H9 (cell line): ENCODE results near the gene IL36G. TPM values are rescaled to one million over a fixed set of nuclear protein-coding genes. Genes with fewer than 3 reads are reported as not detected.

Source experiments
- DNase-seq: peaks from one replicate; pipeline ENCODE4 v3.0.0-alpha.2; 2017
- H2AFZ ChIP-seq: one replicate; pipeline ENCODE4 v1.6.1; 2013; ENCODE audit warnings: mild to moderate bottlenecking, low read length, control low read depth, moderate library complexity
- H2AK5ac ChIP-seq: 2 replicates; pipeline ENCODE4 v1.6.1; 2013; ENCODE audit warnings: low read length, control low read depth, mixed read lengths; ENCODE audit not compliant: insufficient read length
- H2BK120ac ChIP-seq: one replicate; pipeline ENCODE4 v1.6.1; 2013; ENCODE audit warnings: low read depth, mild to moderate bottlenecking, low read length, control low read depth, inconsistent platforms; ENCODE audit not compliant: poor library complexity, severe bottlenecking
- H2BK12ac ChIP-seq: 2 replicates; pipeline ENCODE4 v1.6.1; 2013; ENCODE audit warnings: low read length, control low read depth, mixed read lengths, low read depth; ENCODE audit not compliant: insufficient read length
- H2BK15ac ChIP-seq: 2 replicates; pipeline ENCODE4 v1.6.1; 2013; ENCODE audit warnings: low read depth, low read length, control low read depth
- H2BK20ac ChIP-seq: one replicate; pipeline ENCODE4 v1.6.1; 2013; ENCODE audit warnings: low read depth, mild to moderate bottlenecking, low read length, control low read depth, inconsistent platforms; ENCODE audit not compliant: poor library complexity, severe bottlenecking
- H2BK5ac ChIP-seq: 2 replicates; pipeline ENCODE4 v1.6.1; 2013; ENCODE audit warnings: low read length, control low read depth, mixed read lengths; ENCODE audit not compliant: insufficient read length
- H3K14ac ChIP-seq: 2 replicates; pipeline ENCODE4 v1.6.1; 2013; ENCODE audit warnings: low read length, control low read depth; ENCODE audit not compliant: insufficient read depth
- H3K18ac ChIP-seq: 2 replicates; pipeline ENCODE4 v1.6.1; 2013; ENCODE audit warnings: low read depth, mild to moderate bottlenecking, mixed read lengths, low read length, control low read depth; ENCODE audit not compliant: insufficient read length
- H3K23ac ChIP-seq: 2 replicates; pipeline ENCODE4 v1.6.1; 2013; ENCODE audit warnings: low read length, control low read depth, mixed read lengths, low read depth; ENCODE audit not compliant: insufficient read length
- H3K23me2 ChIP-seq: 2 replicates; pipeline ENCODE4 v1.6.1; 2013; ENCODE audit warnings: low read depth, mild to moderate bottlenecking, mixed read lengths, low read length, control low read depth; ENCODE audit not compliant: insufficient read length, poor library complexity, severe bottlenecking
- H3K27ac ChIP-seq: 2 replicates; pipeline ENCODE4 v1.5.1; 2013; ENCODE audit warnings: low read length, control low read depth, mixed read lengths, low read depth; ENCODE audit not compliant: insufficient read length
- H3K27me3 ChIP-seq: 2 replicates; pipeline ENCODE4 v1.6.1; 2013; ENCODE audit warnings: low read length, control low read depth, inconsistent platforms; ENCODE audit not compliant: insufficient read depth
- H3K4ac ChIP-seq: 2 replicates; pipeline ENCODE4 v1.6.1; 2013; ENCODE audit warnings: low read depth, mild to moderate bottlenecking, control low read depth, inconsistent platforms, low read length, moderate library complexity
- H3K4me1 ChIP-seq: 2 replicates; pipeline ENCODE4 v1.6.1; 2013; ENCODE audit warnings: low read length, control low read depth, inconsistent platforms; ENCODE audit not compliant: insufficient read depth
- H3K4me2 ChIP-seq: 2 replicates; pipeline ENCODE4 v1.6.1; 2013; ENCODE audit warnings: low read length, control low read depth, mixed read lengths; ENCODE audit not compliant: insufficient read length, insufficient read depth
- H3K56ac ChIP-seq: 2 replicates; pipeline ENCODE4 v1.6.1; 2013; ENCODE audit warnings: low read depth, mild to moderate bottlenecking, mixed read lengths, low read length, control low read depth; ENCODE audit not compliant: insufficient read length
- H3K79me1 ChIP-seq: 2 replicates; pipeline ENCODE4 v1.6.1; 2013; ENCODE audit warnings: low read depth, mild to moderate bottlenecking, moderate library complexity, low read length, control low read depth, inconsistent platforms; ENCODE audit not compliant: insufficient read depth, poor library complexity, severe bottlenecking
- H3K79me2 ChIP-seq: 2 replicates; pipeline ENCODE4 v1.6.1; 2013; ENCODE audit warnings: low read length, control low read depth, inconsistent platforms; ENCODE audit not compliant: insufficient read depth
- H3K9ac ChIP-seq: 2 replicates; pipeline ENCODE4 v1.6.1; 2013; ENCODE audit warnings: low read length, control low read depth, mixed read lengths; ENCODE audit not compliant: insufficient read length; ENCODE audit errors: extremely low read depth
- H3K9me3 ChIP-seq: one replicate; pipeline ENCODE4 v1.6.1; 2013; ENCODE audit warnings: low read depth, low read length, inconsistent platforms; ENCODE audit not compliant: control insufficient read depth
- H3T11ph ChIP-seq: one replicate; pipeline ENCODE4 v1.6.1; 2013; ENCODE audit warnings: mild to moderate bottlenecking, low read length, control low read depth, inconsistent platforms
- H4K20me1 ChIP-seq: one replicate; pipeline ENCODE4 v1.6.1; 2013; ENCODE audit not compliant: control insufficient read depth, insufficient read length, insufficient read depth
- H4K5ac ChIP-seq: 2 replicates; pipeline ENCODE4 v1.6.1; 2013; ENCODE audit warnings: low read depth, mild to moderate bottlenecking, mixed read lengths, low read length, control low read depth; ENCODE audit not compliant: insufficient read length
- H4K8ac ChIP-seq: replicated peaks from 2 replicates; pipeline ENCODE4 v1.6.1; 2013; ENCODE audit warnings: low read length, control low read depth, mixed read lengths, low read depth; ENCODE audit not compliant: insufficient read length
- H4K91ac ChIP-seq: 2 replicates; pipeline ENCODE4 v1.6.1; 2013; ENCODE audit warnings: low read depth, mild to moderate bottlenecking, moderate library complexity, mixed read lengths, low read length, control low read depth; ENCODE audit not compliant: insufficient read length
- H3K27ac Mint-ChIP-seq, 3 experiments: 2 replicates in 2 of 3; 3 replicates in 1 of 3; pipeline ENCODE4 v1.8.0; 2020 to 2021; ENCODE audit warnings: mixed read lengths in 3 of 3, mild to moderate bottlenecking in 1 of 3, moderate library complexity in 1 of 3
- H3K27me3 Mint-ChIP-seq: 2 replicates; pipeline ENCODE4 v1.8.0; 2021; ENCODE audit warnings: low read depth, mild to moderate bottlenecking, moderate library complexity, mixed read lengths
- H3K36me3 Mint-ChIP-seq, 3 experiments: 2 replicates in 2 of 3; 3 replicates in 1 of 3; pipeline ENCODE4 v1.8.0; 2020 to 2021; ENCODE audit warnings: low read depth in 3 of 3, mixed read lengths in 3 of 3; ENCODE audit not compliant: insufficient read depth in 1 of 3
- H3K4me1 Mint-ChIP-seq, 2 experiments: 2 replicates each; pipeline ENCODE4 v1.8.0; 2020; ENCODE audit warnings: mixed read lengths in 2 of 2
- H3K4me3 Mint-ChIP-seq, 2 experiments: 2 replicates in 1 of 2; 3 replicates in 1 of 2; pipeline ENCODE4 v1.8.0; 2020 to 2021; ENCODE audit warnings: mild to moderate bottlenecking in 2 of 2, mixed read lengths in 2 of 2, moderate library complexity in 1 of 2
- H3K9me3 Mint-ChIP-seq, 2 experiments: 2 replicates in 1 of 2; 3 replicates in 1 of 2; pipeline ENCODE4 v1.8.0; 2020; ENCODE audit warnings: mild to moderate bottlenecking in 2 of 2, mixed read lengths in 2 of 2, moderate library complexity in 1 of 2
- CTCF ChIP-seq: fragments of 200-600 bp; sonication (generic); conservative IDR thresholded peaks from 3 replicates; pipeline ENCODE4 v1.8.0; 2021; ENCODE audit warnings: antibody characterized with exemption, mild to moderate bottlenecking
- WGBS: extraction: QIAGEN DNeasy Blood & Tissue Kit; methylation state at CpG from one replicate; pipeline ENCODE4 v1.1.7; 2013; ENCODE audit warnings: missing lambda C conversion rate, low lambda C conversion rate, mixed read lengths; ENCODE audit not compliant: insufficient read length; ENCODE audit errors: extremely low coverage; 5-methylcytosine and 5-hydroxymethylcytosine counted together
- total RNA-seq: library from RNA; stranded (reverse); gene quantifications from 2 replicates; pipeline ENCODE4 v1.2.1, GENCODE V29; 2021

IL36G gene
- total RNA-seq, 1 experiment from 2014 or later = not detected

DNA sequence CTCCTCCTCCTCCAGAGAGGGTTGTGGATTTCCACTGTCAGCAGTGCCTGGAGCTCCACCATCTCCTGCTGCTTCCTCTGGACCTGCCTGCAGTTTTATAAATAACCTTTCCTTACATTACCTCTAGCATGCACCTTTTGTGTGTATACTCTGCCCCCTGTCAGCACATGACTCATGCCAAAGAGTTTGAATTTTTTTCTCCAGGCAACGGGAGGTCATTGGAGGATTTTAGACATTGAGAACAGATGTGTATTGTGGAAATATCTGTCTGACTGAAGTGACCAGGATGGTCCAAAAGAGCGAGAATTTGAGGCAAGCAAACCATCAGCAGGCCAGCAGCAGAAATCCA, 35.2 kb upstream of the IL36G start:
- no peak overlapping the region for H3K23ac ChIP-seq
- no peaks in the 10 kb centered on the region for H3K4me1 Mint-ChIP-seq
- H4K91ac ChIP-seq = no peak overlapping the region
- no peaks in the 10 kb centered on the region for H3K23me2 ChIP-seq
- H3K79me2 ChIP-seq = no peaks in the 10 kb centered on the region
- H2BK15ac ChIP-seq = no peak overlapping the region
- no peak overlapping the region for H2BK5ac ChIP-seq
- no peak overlapping the region for H3K4me2 ChIP-seq
- WGBS = no CpG with 5 or more reads among the region's 2 CpGs
- no peaks in the 10 kb centered on the region; the same call in 1 of the 2 replicates for H3K27me3 ChIP-seq
- TF ChIP-seq CTCF = no peak
- no peak overlapping the region for H3K14ac ChIP-seq
- no peak overlapping the region for H2AFZ ChIP-seq
- H3K9me3 ChIP-seq = peaks cover 17% of the 10 kb centered on the region
- H3K9ac ChIP-seq = no peak overlapping the region
- no peaks in the 10 kb centered on the region for H3K36me3 Mint-ChIP-seq
- H2BK12ac ChIP-seq = no peak overlapping the region
- H3K27me3 Mint-ChIP-seq = peaks cover 16% of the 10 kb centered on the region
- no peak for DNase-seq
- no peak overlapping the region for H3T11ph ChIP-seq
- H3K27ac Mint-ChIP-seq = no peak overlapping the region
- H2BK120ac ChIP-seq = no peak overlapping the region
- peaks cover 0 to 7% of the 10 kb centered on the region in 2 experiments; a peak in 3 of 5 replicates for H3K9me3 Mint-ChIP-seq
- H3K4me3 Mint-ChIP-seq = no peak overlapping the region
- no peaks in the 10 kb centered on the region for H3K79me1 ChIP-seq
- H3K18ac ChIP-seq = no peak overlapping the region
- H3K4me1 ChIP-seq = no peaks in the 10 kb centered on the region
- no peak overlapping the region for H3K4ac ChIP-seq
- H2BK20ac ChIP-seq = no peak overlapping the region
- no peak overlapping the region for H4K5ac ChIP-seq
- H4K8ac ChIP-seq = no peak overlapping the region
- no peak overlapping the region for H2AK5ac ChIP-seq
- no peak overlapping the region for H3K56ac ChIP-seq
- no peaks in the 10 kb centered on the region for H4K20me1 ChIP-seq
- H3K27ac ChIP-seq = no peak overlapping the region
